Parathyroid adenoma (tissue), 2 donors: ENCODE data around the gene GLI3.

Experiments
- H2AFZ ChIP-seq: fragments of 300-600 bp; sonication (generic); one replicate; pipeline ENCODE4 v1.7.0; 2017; ENCODE audit warnings: antibody characterized with exemption, mild to moderate bottlenecking
- H3K27ac ChIP-seq: fragments of 300-600 bp; sonication (generic); one replicate; pipeline ENCODE4 v1.7.0; 2017
- H3K27me3 ChIP-seq: fragments of 300-600 bp; sonication (generic); one replicate; pipeline ENCODE4 v1.7.0; 2017; ENCODE audit warnings: low read length; ENCODE audit not compliant: control insufficient read depth, insufficient read depth
- H3K36me3 ChIP-seq: fragments of 300-600 bp; sonication (generic); one replicate; pipeline ENCODE4 v1.7.0; 2017; ENCODE audit warnings: low read length; ENCODE audit not compliant: control insufficient read depth, insufficient read depth
- H3K4me1 ChIP-seq: fragments of 300-600 bp; sonication (generic); one replicate; pipeline ENCODE4 v1.7.0; 2017; ENCODE audit warnings: control low read depth
- H3K4me2 ChIP-seq: fragments of 300-600 bp; sonication (generic); one replicate; pipeline ENCODE4 v1.7.0; 2017; ENCODE audit warnings: low read length
- H3K4me3 ChIP-seq: fragments of 300-600 bp; sonication (generic); one replicate; pipeline ENCODE4 v1.7.0; 2017; ENCODE audit warnings: low read depth, low read length
- H3K79me2 ChIP-seq: fragments of 300-600 bp; sonication (generic); one replicate; pipeline ENCODE4 v1.7.0; 2017; ENCODE audit warnings: control low read depth
- H3K9ac ChIP-seq: fragments of 300-600 bp; sonication (generic); one replicate; pipeline ENCODE4 v1.7.0; 2017; ENCODE audit warnings: mild to moderate bottlenecking
- H3K9me3 ChIP-seq: fragments of 300-600 bp; sonication (generic); one replicate; pipeline ENCODE4 v1.7.0; 2017; ENCODE audit warnings: low read length; ENCODE audit not compliant: control insufficient read depth
- TF ChIP-seq, protein P1 (sequence below): fragments of 300-600 bp; sonication (generic); IDR thresholded peaks from one replicate; pipeline ENCODE4 v1.7.0; 2017; ENCODE audit warnings: antibody characterized with exemption, mild to moderate bottlenecking
- donor health status: primary hyperparathyroidism.

The GLI3 gene

GRCh38 chr7:42096268-42096667, 140.7 kb downstream of the GLI3 start:
- no peak overlapping the region for H3K4me2 ChIP-seq
- no peaks in the 10 kb centered on the region for H3K27me3 ChIP-seq
- H3K4me1 ChIP-seq = no peaks in the 10 kb centered on the region
- H3K4me3 ChIP-seq = no peak overlapping the region
- H3K9ac ChIP-seq = no peak overlapping the region
- no peaks in the 10 kb centered on the region for H3K36me3 ChIP-seq
- H2AFZ ChIP-seq = no peak overlapping the region
- no peaks in the 10 kb centered on the region for H3K9me3 ChIP-seq
- no peaks in the 10 kb centered on the region for H3K79me2 ChIP-seq
- TF ChIP-seq, protein P1, sequence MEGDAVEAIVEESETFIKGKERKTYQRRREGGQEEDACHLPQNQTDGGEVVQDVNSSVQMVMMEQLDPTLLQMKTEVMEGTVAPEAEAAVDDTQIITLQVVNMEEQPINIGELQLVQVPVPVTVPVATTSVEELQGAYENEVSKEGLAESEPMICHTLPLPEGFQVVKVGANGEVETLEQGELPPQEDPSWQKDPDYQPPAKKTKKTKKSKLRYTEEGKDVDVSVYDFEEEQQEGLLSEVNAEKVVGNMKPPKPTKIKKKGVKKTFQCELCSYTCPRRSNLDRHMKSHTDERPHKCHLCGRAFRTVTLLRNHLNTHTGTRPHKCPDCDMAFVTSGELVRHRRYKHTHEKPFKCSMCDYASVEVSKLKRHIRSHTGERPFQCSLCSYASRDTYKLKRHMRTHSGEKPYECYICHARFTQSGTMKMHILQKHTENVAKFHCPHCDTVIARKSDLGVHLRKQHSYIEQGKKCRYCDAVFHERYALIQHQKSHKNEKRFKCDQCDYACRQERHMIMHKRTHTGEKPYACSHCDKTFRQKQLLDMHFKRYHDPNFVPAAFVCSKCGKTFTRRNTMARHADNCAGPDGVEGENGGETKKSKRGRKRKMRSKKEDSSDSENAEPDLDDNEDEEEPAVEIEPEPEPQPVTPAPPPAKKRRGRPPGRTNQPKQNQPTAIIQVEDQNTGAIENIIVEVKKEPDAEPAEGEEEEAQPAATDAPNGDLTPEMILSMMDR = no peak
- H3K27ac ChIP-seq = no peak overlapping the region

- Histone ChIP-seq H3K9ac (no peak overlapping the region), H3K9me3 (no peaks in the 10 kb centered on the region), H3K27me3 (no peaks in the 10 kb centered on the region), H3K4me1 (no peaks in the 10 kb centered on the region), H3K4me2 (no peak overlapping the region), H3K4me3 (no peak overlapping the region), H3K79me2 (no peaks in the 10 kb centered on the region), H3K27ac (no peak overlapping the region), H3K36me3 (no peaks in the 10 kb centered on the region), H2AFZ (no peak overlapping the region)
- TF ChIP-seq, protein P1 = no peak
Observed at GRCh38 chr7:42095791-42096190, 141.2 kb downstream of the GLI3 start.

DNA sequence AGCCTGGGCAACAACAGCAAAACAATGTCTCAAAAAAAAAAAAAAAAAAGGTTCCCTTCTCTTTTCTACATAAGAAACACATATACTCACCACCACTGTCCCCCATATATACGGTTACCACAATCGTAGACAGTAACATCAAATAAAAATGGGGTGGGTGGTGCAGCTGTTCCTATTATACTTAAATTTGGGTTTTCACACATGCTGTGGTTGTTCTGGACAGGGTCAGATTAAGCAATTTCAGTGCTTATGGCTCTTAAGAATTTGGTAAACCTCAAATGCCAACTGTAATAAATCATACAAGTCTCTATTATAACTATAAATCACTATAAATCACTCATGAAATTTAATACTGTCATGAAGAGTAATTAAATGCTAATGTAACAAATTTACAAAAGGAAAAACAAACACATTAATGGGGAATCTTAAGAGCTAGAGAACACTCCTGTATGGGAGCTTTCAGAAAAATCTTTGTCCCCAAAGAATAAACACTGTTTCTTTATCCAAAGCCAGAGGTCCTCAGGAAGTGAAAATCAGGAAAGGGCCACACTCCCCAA, 143.6 kb downstream of the GLI3 start:
- H3K9me3 ChIP-seq = no peaks in the 10 kb centered on the region
- H3K27ac ChIP-seq = no peak overlapping the region
- H3K4me3 ChIP-seq = no peak overlapping the region
- no peak overlapping the region for H3K4me2 ChIP-seq
- H3K79me2 ChIP-seq = no peaks in the 10 kb centered on the region
- TF ChIP-seq, protein P1 = no peak
- no peaks in the 10 kb centered on the region for H3K27me3 ChIP-seq
- H3K36me3 ChIP-seq = no peaks in the 10 kb centered on the region
- H3K9ac ChIP-seq = no peak overlapping the region
- H2AFZ ChIP-seq = no peak overlapping the region
- H3K4me1 ChIP-seq = no peaks in the 10 kb centered on the region

DNA sequence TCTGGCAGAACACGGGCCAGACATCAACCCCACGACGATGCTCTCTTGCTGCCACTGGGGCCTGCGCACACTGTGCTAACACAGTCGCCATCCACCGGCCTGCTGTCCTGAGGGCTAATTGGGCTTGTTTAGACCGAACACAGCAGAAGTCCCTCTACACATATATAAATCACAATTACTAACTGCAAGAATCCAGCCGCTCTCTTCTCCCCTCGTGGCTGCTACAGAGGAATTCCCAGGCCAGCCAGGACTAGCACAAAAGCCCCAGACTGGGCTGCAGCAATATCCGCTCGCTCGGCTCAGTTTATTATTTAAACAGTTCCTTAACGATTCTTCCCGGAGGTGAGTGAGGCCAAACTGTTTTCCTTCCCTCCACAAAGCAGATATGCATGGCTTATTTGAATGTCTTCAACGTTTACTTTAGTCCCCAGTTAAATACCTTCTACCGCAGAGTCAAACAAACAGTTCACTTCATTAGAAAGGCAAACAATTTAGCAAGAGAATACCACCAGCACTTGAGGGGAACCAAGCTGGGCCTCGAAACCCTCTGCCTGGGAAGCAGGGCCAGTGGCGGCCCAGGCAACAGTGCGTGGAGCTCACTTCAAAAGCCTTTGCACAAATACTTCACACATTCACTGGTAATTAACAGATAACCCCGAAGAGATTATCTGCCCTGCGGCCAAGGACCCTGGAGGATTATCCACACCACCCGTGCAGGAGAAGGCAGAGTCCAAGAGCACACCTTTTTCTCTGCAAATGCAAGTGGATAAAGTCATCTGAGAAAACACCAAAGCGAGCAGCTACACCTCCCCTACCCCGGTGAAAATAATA, 145.3 kb downstream of the GLI3 start:
- Histone ChIP-seq H2AFZ (no peak overlapping the region), H3K27ac (no peak overlapping the region), H3K36me3 (no peaks in the 10 kb centered on the region), H3K79me2 (no peaks in the 10 kb centered on the region), H3K4me1 (no peaks in the 10 kb centered on the region), H3K9ac (no peak overlapping the region), H3K4me2 (no peak overlapping the region), H3K27me3 (no peaks in the 10 kb centered on the region), H3K4me3 (no peak overlapping the region), H3K9me3 (no peaks in the 10 kb centered on the region)
- TF ChIP-seq, protein P1 = no peak
